Skeletal muscle cell (primary cell): Measurements from ENCODE around the gene VTI1A.
"Not testable (repeated sequence)": the region's sequence is repeated elsewhere in the genome, so short reads cannot be mapped to it uniquely, and the experiment has no call there.

Source experiments
- DNase-seq: peaks from one replicate; pipeline ENCODE4 v3.0.0-alpha.2; 2010; ENCODE audit warnings: low read depth
- H3K4me3 ChIP-seq: 2 replicates; pipeline ENCODE4 v1.5.1; 2011; ENCODE audit warnings: low read depth, mild to moderate bottlenecking, control low read depth, low read length, moderate library complexity

VTI1A gene

GRCh38 chr10:112532956-112533355, 85.9 kb downstream of the VTI1A start:
- no peak overlapping the region for H3K4me3 ChIP-seq
- no peak for DNase-seq

GRCh38 chr10:112533916-112534315, 86.9 kb downstream of the VTI1A start:
- H3K4me3 ChIP-seq, result no peak overlapping the region
- DNase-seq, result no peak

- H3K4me3 ChIP-seq, result no peak overlapping the region
- no peak for DNase-seq
Observed at GRCh38 chr10:112535531-112535951, 88.5 kb downstream of the VTI1A start.

GRCh38 chr10:112536663-112537062, 89.6 kb downstream of the VTI1A start:
- H3K4me3 ChIP-seq, result no peak overlapping the region
- no peak for DNase-seq

GRCh38 chr10:112538168-112538567, 91.2 kb downstream of the VTI1A start:
- H3K4me3 ChIP-seq, result no peak overlapping the region
- no peak for DNase-seq

GRCh38 chr10:112539340-112539739, 92.3 kb downstream of the VTI1A start:
- DNase-seq, result no peak
- no peak overlapping the region for H3K4me3 ChIP-seq

- DNase-seq, H3K4me3 ChIP-seq: not testable (repeated sequence)
Observed at GRCh38 chr10:112542823-112543222, 95.8 kb downstream of the VTI1A start.

- DNase-seq, result no peak
- no peak overlapping the region for H3K4me3 ChIP-seq
Observed at GRCh38 chr10:112546474-112546873, 99.5 kb downstream of the VTI1A start.

GRCh38 chr10:112548535-112549276, 101.7 kb downstream of the VTI1A start:
- no peak overlapping the region for H3K4me3 ChIP-seq
- no peak for DNase-seq

- DNase-seq, result no peak
- no peak overlapping the region for H3K4me3 ChIP-seq
Observed at GRCh38 chr10:112552593-112553110, 105.6 kb downstream of the VTI1A start.

- no peak for DNase-seq
- no peak overlapping the region for H3K4me3 ChIP-seq
Observed at GRCh38 chr10:112553315-112553714, 106.3 kb downstream of the VTI1A start.

GRCh38 chr10:112554263-112554662, 107.2 kb downstream of the VTI1A start:
- H3K4me3 ChIP-seq, result no peak overlapping the region
- DNase-seq, result no peak

- no peak overlapping the region for H3K4me3 ChIP-seq
- no peak for DNase-seq
Observed at GRCh38 chr10:112557197-112557596, 110.2 kb downstream of the VTI1A start.

GRCh38 chr10:112558476-112559142, 111.6 kb downstream of the VTI1A start:
- DNase-seq, result no peak
- no peak overlapping the region for H3K4me3 ChIP-seq

- DNase-seq, result no peak
- H3K4me3 ChIP-seq, result no peak overlapping the region
Observed at GRCh38 chr10:112559349-112559748, 112.3 kb downstream of the VTI1A start.

GRCh38 chr10:112562122-112562521, 115.1 kb downstream of the VTI1A start:
- no peak overlapping the region for H3K4me3 ChIP-seq
- DNase-seq, result no peak

GRCh38 chr10:112562809-112563663, 116.0 kb downstream of the VTI1A start:
- no peak for DNase-seq
- no peak overlapping the region for H3K4me3 ChIP-seq

- DNase-seq, result no peak
- no peak overlapping the region for H3K4me3 ChIP-seq
Observed at GRCh38 chr10:112564337-112564736, 117.3 kb downstream of the VTI1A start.

GRCh38 chr10:112565434-112566053, 118.5 kb downstream of the VTI1A start:
- DNase-seq, result no peak
- no peak overlapping the region for H3K4me3 ChIP-seq

- DNase-seq, result no peak
- no peak overlapping the region for H3K4me3 ChIP-seq
Observed at GRCh38 chr10:112570585-112570984, 123.6 kb downstream of the VTI1A start.
